Osteocyte (in vitro differentiated cells): ENCODE measurements around the gene C6orf89. TPM values are rescaled to one million over a fixed set of nuclear protein-coding genes. Genes with fewer than 3 reads are reported as not detected.

Experiments used
- DNase-seq: peaks from one replicate; pipeline ENCODE4 v3.0.0; 2021; ENCODE audit warnings: mixed read lengths; ENCODE audit not compliant: unreplicated experiment; ENCODE audit errors: extremely low spot score
- H3K27ac Mint-ChIP-seq: one replicate; pipeline ENCODE4 v1.8.0; 2021; ENCODE audit warnings: mild to moderate bottlenecking, mixed read lengths; ENCODE audit not compliant: unreplicated experiment
- H3K27me3 Mint-ChIP-seq: one replicate; pipeline ENCODE4 v1.8.0; 2021; ENCODE audit warnings: mixed read lengths; ENCODE audit not compliant: unreplicated experiment
- H3K36me3 Mint-ChIP-seq: one replicate; pipeline ENCODE4 v1.8.0; 2021; ENCODE audit warnings: mixed read lengths; ENCODE audit not compliant: unreplicated experiment
- H3K4me1 Mint-ChIP-seq: one replicate; pipeline ENCODE4 v1.8.0; 2021; ENCODE audit warnings: mixed read lengths; ENCODE audit not compliant: unreplicated experiment
- H3K4me3 Mint-ChIP-seq: one replicate; pipeline ENCODE4 v1.8.0; 2021; ENCODE audit warnings: mild to moderate bottlenecking, moderate library complexity, mixed read lengths; ENCODE audit not compliant: unreplicated experiment
- H3K9me3 Mint-ChIP-seq: one replicate; pipeline ENCODE4 v1.8.0; 2021; ENCODE audit warnings: mixed read lengths; ENCODE audit not compliant: unreplicated experiment
- total RNA-seq: library from RNA; stranded (reverse); gene quantifications from 2 replicates; pipeline ENCODE4 v1.2.1, GENCODE V29; 2021
- TF ChIP-seq, protein P1 (sequence below): fragments of 200-600 bp; sonication (generic); IDR thresholded peaks from 2 replicates; pipeline ENCODE4 v1.5.0; 2021; ENCODE audit warnings: antibody characterized with exemption, mild to moderate bottlenecking, moderate library complexity

The C6orf89 gene
- total RNA-seq, 1 donor from 2014 or later, result 71.2 TPM

DNA sequence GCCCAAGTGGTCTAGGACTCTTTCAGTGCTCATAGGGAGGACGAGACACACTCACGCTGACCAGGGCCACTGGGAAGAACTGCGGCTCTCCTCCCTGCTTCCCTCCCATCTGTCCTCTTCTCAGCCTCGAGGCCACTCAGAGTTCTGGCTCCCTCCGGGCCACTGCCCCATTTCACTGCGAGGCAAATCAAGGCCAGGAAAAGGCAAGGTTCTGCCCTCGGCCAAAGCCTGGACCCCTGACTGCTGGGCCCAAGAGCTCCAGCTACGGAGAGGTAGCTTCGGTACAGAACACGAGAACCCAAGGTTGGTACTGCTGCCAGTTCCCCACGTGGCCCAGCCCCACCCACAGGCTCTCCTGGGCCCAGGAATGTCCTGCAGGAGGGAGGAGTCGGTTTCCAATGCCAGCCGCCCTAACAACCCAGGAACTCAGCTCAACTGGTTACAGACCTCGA, 83.5 kb downstream of the C6orf89 start:
- peaks cover 6% of the 10 kb centered on the region for H3K4me1 Mint-ChIP-seq
- H3K27me3 Mint-ChIP-seq, result no peaks in the 10 kb centered on the region
- no peak for DNase-seq
- H3K27ac Mint-ChIP-seq, result no peak overlapping the region
- H3K9me3 Mint-ChIP-seq, result no peaks in the 10 kb centered on the region
- TF ChIP-seq, protein P1, sequence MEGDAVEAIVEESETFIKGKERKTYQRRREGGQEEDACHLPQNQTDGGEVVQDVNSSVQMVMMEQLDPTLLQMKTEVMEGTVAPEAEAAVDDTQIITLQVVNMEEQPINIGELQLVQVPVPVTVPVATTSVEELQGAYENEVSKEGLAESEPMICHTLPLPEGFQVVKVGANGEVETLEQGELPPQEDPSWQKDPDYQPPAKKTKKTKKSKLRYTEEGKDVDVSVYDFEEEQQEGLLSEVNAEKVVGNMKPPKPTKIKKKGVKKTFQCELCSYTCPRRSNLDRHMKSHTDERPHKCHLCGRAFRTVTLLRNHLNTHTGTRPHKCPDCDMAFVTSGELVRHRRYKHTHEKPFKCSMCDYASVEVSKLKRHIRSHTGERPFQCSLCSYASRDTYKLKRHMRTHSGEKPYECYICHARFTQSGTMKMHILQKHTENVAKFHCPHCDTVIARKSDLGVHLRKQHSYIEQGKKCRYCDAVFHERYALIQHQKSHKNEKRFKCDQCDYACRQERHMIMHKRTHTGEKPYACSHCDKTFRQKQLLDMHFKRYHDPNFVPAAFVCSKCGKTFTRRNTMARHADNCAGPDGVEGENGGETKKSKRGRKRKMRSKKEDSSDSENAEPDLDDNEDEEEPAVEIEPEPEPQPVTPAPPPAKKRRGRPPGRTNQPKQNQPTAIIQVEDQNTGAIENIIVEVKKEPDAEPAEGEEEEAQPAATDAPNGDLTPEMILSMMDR, result no peak
- H3K4me3 Mint-ChIP-seq, result no peak overlapping the region
- H3K36me3 Mint-ChIP-seq, result peaks cover 49% of the 10 kb centered on the region

DNA sequence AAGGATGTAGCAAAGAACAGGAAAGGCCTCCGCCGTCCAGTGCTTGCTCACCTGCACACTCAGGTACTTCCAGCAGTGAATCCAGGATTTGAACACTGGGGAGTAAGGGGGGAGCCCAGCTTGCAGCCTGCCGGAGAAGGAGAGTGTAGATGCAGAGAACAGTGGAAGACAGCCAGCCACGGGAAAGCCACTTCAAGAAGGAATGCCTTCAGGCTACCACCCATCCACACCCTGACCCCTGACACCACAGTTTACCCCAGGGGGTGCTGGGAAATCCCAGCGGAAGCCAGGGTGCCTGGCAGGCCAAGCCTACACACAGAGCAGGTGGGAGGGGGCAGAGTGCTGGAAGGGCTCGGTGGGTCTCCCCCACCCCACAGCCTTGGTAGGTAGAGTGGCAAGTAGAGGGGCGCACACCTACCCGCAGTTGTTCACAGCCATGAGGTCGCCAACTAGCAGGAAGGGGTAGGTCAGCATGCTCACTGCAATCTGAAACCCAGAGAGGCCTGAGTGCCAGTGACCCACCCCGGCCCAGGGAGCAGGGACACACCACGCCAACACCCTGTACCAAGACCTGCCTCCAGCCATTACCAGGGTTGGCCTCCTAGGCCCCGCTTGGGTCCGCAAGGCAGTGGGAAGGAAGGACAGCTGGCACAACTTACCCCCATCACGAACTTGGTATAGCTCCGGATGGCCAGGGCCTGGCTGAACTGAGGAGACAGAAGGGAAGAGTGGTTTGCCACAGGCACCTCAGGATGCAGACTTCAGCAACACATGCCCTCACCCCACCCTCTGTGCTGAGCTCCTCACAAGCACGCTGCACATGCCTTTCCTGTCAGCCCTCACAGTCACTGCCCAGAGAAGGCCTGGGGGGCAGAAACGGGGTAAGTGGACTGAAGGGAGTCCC, 84.5 kb downstream of the C6orf89 start:
- H3K9me3 Mint-ChIP-seq, result no peaks in the 10 kb centered on the region
- no peak overlapping the region for H3K27ac Mint-ChIP-seq
- no peak for DNase-seq
- peaks cover 56% of the 10 kb centered on the region for H3K36me3 Mint-ChIP-seq
- H3K27me3 Mint-ChIP-seq, result no peaks in the 10 kb centered on the region
- H3K4me1 Mint-ChIP-seq, result peaks cover 6% of the 10 kb centered on the region
- H3K4me3 Mint-ChIP-seq, result no peak overlapping the region
- TF ChIP-seq, protein P1, result no peak

DNA sequence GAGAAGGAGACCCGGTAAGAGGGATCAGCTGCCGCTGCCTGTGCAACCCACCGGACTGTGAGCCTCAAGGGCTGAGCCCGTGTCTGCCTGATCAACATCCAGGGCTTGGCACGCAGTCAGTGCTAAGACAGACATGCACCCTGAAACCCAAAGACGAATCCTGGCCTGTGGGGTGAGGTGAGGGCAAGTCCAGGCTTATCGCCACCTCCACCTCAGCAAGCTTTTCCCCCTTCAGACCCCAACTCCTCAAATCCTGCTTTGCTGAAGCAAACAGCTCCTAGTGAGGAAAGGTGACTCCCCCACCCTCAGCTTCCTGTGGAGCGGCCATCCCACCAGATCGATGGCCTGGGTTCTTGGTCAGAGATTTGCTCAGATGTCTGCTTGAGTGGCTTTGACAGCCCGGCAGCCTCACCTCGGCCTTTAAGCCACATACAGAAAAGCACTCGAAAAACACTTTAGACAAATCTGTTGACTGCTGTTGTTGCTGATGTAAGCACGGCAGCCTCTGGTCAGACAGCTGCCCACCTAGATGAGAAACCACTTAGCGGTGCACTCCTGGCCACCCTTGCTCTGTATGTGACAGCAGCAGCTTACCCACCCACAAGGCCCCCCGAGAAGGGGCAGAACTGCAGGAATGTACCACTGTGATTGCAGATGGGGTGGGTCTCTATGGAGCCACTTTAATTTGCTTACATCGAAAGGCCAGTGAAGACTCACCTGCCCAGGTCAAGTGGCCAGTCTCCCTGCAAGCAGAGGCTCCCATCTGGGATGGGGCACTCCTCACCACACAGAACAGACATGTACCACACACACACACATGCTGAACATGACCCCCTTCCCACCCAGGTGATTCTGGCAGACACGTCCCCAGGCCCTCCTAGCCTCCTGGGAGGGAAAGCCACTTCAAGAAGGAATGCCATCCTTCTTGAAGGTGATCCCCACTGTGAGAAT, 85.4 kb downstream of the C6orf89 start:
- no peaks in the 10 kb centered on the region for H3K9me3 Mint-ChIP-seq
- H3K4me1 Mint-ChIP-seq, result peaks cover 6% of the 10 kb centered on the region
- TF ChIP-seq, protein P1, result no peak
- DNase-seq, result no peak
- peaks cover 63% of the 10 kb centered on the region for H3K36me3 Mint-ChIP-seq
- no peaks in the 10 kb centered on the region for H3K27me3 Mint-ChIP-seq
- no peak overlapping the region for H3K4me3 Mint-ChIP-seq
- no peak overlapping the region for H3K27ac Mint-ChIP-seq

DNA sequence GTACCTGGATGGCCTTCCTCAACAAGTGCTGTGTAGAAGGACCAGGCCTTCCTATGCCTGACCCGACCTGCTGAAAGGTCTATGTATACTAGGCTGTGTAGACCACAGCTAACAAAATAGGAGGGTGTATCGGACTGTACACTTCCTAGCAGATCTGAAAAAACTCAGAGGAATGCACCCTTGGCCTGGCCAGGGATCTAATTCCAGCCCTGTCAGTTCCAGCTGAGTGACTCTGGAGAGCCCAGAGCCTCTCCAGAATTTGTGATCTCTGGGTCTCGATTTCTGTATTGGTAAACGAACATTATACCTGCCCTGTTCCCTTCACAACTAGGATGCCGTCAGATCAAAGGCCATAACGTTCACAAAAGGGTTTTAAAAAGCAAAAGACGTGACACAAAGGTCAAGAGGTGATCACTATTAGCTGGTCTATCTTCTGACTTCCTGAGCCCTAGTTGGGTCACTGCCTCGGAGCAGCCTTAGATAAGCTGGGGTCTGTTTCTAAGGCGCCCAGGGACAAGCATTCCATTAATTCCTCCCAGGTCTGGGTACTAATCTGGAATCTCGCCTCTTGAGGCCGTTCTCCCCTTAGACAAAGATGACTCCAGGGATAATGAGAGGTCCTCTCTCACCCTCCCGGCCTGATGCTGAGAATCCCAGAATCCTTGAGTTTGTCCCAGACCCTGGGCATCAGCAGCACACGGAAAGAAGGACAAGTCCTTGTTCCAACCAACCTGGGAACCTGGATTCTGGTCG, 86.3 kb downstream of the C6orf89 start:
- no peaks in the 10 kb centered on the region for H3K9me3 Mint-ChIP-seq
- no peaks in the 10 kb centered on the region for H3K27me3 Mint-ChIP-seq
- no peak overlapping the region for H3K27ac Mint-ChIP-seq
- H3K4me1 Mint-ChIP-seq, result peaks cover 6% of the 10 kb centered on the region
- DNase-seq, result no peak
- H3K36me3 Mint-ChIP-seq, result peaks cover 65% of the 10 kb centered on the region
- TF ChIP-seq, protein P1, result no peak
- no peak overlapping the region for H3K4me3 Mint-ChIP-seq
